ENCODE results near the gene ARHGAP26. TPM values are rescaled to one million over a fixed set of nuclear protein-coding genes. Genes with fewer than 3 reads are reported as not detected.

Gene ARHGAP26
- total and polyA plus RNA-seq, 7 donors = 2.5 to 28.7 (median 12.0) TPM

DNA sequence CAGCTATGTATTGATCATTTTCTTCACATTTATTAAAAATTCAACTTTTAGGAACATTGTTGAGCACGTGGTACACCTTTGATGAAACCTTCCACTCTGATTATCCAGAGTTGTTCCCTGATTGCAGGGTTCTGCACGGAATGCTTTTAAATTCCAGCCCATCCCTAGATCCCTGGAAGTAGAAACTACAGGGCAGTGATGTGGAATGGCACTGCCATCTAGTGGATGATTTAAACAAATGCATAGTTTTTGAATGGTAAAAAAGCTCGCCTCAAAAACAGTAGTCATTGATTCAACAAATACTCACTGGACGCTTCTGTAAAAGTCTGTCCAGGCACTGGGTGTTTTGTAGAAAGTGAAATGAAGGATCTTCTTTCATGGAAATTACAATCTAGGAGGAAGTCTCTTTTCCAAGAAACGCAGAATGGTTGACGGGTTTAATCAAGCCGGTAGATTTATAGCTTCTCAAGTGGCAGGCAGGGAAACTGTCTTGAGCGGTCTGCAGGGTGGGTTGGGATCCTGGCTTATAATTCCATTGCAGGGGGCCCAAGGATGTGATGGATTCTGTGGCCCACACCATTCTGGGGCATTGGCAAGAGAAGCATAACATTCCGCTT is 118.4 kb downstream of the ARHGAP26 start:
- ATAC-seq (peak; percentile 72 to 87 (median 78)), DNase-seq (no peak)
- WGBS, 3 donors = 25 to 41% (median 31%) methylated on average over 9 of the region's 9 CpGs
- Histone ChIP-seq H3K27ac (no peak overlapping the region), H3K4me3 (no peak overlapping the region), H3K36me3 (ENCODE audit: insufficient read depth in 1 of 2, low read depth in 1 of 2) (peaks cover 0 to 3% of the 10 kb centered on the region in 2 donors), H3K9me3 (no peaks in the 10 kb centered on the region), H3K27me3 (ENCODE audit: insufficient read depth in 3 of 3, low read length in 2 of 3) (no peaks in the 10 kb centered on the region), H3K4me1 (no peaks in the 10 kb centered on the region)
- intact Hi-C loops (cut with DNase I) = loop anchor here in 1 of 2 donors (2.0 to 10.0 kb wide), 3 partner anchors 172 to 744 kb away; no protein-coding TSS in a partner anchor
- TF ChIP-seq, protein P1, sequence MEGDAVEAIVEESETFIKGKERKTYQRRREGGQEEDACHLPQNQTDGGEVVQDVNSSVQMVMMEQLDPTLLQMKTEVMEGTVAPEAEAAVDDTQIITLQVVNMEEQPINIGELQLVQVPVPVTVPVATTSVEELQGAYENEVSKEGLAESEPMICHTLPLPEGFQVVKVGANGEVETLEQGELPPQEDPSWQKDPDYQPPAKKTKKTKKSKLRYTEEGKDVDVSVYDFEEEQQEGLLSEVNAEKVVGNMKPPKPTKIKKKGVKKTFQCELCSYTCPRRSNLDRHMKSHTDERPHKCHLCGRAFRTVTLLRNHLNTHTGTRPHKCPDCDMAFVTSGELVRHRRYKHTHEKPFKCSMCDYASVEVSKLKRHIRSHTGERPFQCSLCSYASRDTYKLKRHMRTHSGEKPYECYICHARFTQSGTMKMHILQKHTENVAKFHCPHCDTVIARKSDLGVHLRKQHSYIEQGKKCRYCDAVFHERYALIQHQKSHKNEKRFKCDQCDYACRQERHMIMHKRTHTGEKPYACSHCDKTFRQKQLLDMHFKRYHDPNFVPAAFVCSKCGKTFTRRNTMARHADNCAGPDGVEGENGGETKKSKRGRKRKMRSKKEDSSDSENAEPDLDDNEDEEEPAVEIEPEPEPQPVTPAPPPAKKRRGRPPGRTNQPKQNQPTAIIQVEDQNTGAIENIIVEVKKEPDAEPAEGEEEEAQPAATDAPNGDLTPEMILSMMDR (IDR thresholded peaks at IDR 0.05) = peak; percentile 85

DNA sequence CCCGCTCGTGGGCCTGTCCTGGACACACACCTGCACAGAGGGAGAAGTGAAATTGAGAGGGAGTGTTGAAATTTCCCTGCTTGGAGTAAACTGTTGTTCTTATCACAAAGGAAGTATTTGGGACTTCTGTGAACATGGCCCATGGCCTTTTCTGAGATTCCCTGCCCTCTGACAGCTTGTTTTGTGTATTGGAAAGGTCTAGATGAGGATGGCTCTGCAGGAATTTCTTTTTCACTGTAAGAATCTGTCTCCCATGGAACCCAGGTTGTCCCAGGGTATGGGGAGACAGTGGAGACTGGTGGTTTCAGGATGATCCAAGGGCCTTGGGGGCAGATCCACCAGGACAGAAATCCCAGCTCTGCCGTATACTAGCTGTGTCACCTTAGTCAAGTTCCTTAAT is 121.8 kb downstream of the ARHGAP26 start:
- TF ChIP-seq, protein P1 (IDR thresholded peaks at IDR 0.05) = no peak
- Histone ChIP-seq H3K9me3 (no peaks in the 10 kb centered on the region), H3K4me3 (no peak overlapping the region), H3K27ac (no peak overlapping the region), H3K4me1 (peaks cover 4% of the 10 kb centered on the region), H3K27me3 (ENCODE audit: insufficient read depth in 3 of 3, low read length in 2 of 3) (no peaks in the 10 kb centered on the region), H3K36me3 (ENCODE audit: insufficient read depth in 1 of 2, low read depth in 1 of 2) (peaks cover 0 to 3% of the 10 kb centered on the region in 2 donors)
- intact Hi-C loops (cut with DNase I) = no loop called here
- ATAC-seq (no peak), DNase-seq (no peak)
- WGBS, 3 donors = 92 to 95% (median 93%) methylated on average over 3 of the region's 3 CpGs

DNA sequence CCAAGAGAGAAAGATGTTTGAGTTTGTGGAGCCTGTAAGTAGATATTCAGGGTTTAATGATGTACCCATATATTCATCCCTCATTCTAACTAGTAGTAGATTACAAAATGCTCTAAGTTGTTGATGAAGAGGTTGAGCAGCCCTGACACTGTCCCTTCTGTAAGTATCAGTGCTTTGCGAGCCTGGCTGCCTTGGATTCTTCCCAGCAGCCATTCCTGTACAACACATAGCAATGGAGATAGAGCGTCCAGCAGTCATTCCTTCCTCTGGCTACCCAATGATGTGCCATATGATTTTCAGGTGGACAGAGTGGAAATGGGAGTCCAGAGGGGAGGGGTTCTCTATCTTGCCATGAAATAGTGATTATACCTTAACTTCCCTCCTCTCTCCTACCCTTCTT is 124.1 kb downstream of the ARHGAP26 start:
- Histone ChIP-seq H3K4me3 (no peak overlapping the region), H3K9me3 (no peaks in the 10 kb centered on the region), H3K4me1 (peaks cover 4% of the 10 kb centered on the region), H3K36me3 (ENCODE audit: insufficient read depth in 1 of 2, low read depth in 1 of 2) (peaks cover 0 to 3% of the 10 kb centered on the region in 2 donors), H3K27ac (no peak overlapping the region), H3K27me3 (ENCODE audit: insufficient read depth in 3 of 3, low read length in 2 of 3) (no peaks in the 10 kb centered on the region)
- DNase-seq (no peak), ATAC-seq (no peak)
- intact Hi-C loops (cut with DNase I) = no loop called here
- WGBS, 3 donors = 92 to 100% (median 96%) methylated on average over 2 of the region's 2 CpGs
- TF ChIP-seq, protein P1 (IDR thresholded peaks at IDR 0.05) = no peak

DNA sequence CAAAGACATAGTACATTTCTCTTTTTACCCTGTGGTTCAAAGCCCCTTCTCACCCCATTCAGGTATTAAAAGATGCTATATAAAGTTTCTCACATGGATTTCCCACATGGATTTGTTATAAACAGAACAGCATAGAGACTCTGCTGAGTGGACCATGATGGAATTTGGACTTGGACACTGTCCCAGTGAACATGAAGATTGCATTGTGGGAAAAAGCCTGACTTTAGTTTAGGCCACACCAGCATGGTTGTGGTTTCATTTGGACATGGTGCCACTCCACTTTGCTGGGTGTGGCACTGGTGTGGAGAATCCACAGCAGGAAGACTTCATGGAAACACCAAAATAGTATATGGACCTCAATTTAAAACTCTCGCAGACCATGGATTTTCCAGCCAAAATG is 124.6 kb downstream of the ARHGAP26 start:
- WGBS, 3 donors = 96 to 100% (median 100%) methylated on average over 1 of the region's 1 CpG
- Histone ChIP-seq H3K4me3 (no peak overlapping the region), H3K9me3 (no peaks in the 10 kb centered on the region), H3K36me3 (ENCODE audit: insufficient read depth in 1 of 2, low read depth in 1 of 2) (peaks cover 0 to 3% of the 10 kb centered on the region in 2 donors), H3K27me3 (ENCODE audit: insufficient read depth in 3 of 3, low read length in 2 of 3) (no peaks in the 10 kb centered on the region), H3K4me1 (peaks cover 4% of the 10 kb centered on the region), H3K27ac (no peak overlapping the region)
- ATAC-seq (no peak), DNase-seq (no peak)
- intact Hi-C loops (cut with DNase I) = no loop called here
- TF ChIP-seq, protein P1 (IDR thresholded peaks at IDR 0.05) = no peak
